ENCODE measurements around the gene RB1. TPM values are rescaled to one million over a fixed set of nuclear protein-coding genes. Genes with fewer than 3 reads are reported as not detected.
"Not testable (repeated sequence)": the region's sequence is repeated elsewhere in the genome, so short reads cannot be mapped to it uniquely, and the experiment has no call there.

Gene RB1
- total RNA-seq, 1 donor from 2014 or later = 10.6 TPM

GRCh38 chr13:48446464-48446863, 142.9 kb downstream of the RB1 start:
- DNase-seq (ENCODE audit: low spot score in 2 of 2) = no peak
- Histone ChIP-seq H3K4me1 (peaks cover 5 to 38% of the 10 kb centered on the region in 2 donors), H3K36me3 (no peaks in the 10 kb centered on the region), H3K4me3 (no peak overlapping the region), H3K27me3 (no peaks in the 10 kb centered on the region), H3K27ac (peak overlapping the region; percentile 65 to 79), H3K9me3 (peaks cover 0 to 13% of the 10 kb centered on the region in 2 donors)
- TF ChIP-seq CTCF (IDR thresholded peaks at IDR 0.05) = no peak
- intact Hi-C loops (cut with DNase I) = loop anchor here (2.0 kb wide), 1 partner anchor 46 kb away; no protein-coding TSS in a partner anchor

GRCh38 chr13:48448285-48448958, 144.9 kb downstream of the RB1 start:
- Histone ChIP-seq H3K27ac (peak overlapping the region; percentile 48 to 56), H3K4me1 (peaks cover 5 to 29% of the 10 kb centered on the region in 2 donors), H3K9me3 (peaks cover 0 to 13% of the 10 kb centered on the region in 2 donors), H3K4me3 (no peak overlapping the region), H3K36me3 (peaks cover 0 to 3% of the 10 kb centered on the region in 2 donors), H3K27me3 (no peaks in the 10 kb centered on the region)
- no peak for DNase-seq (ENCODE audit: low spot score in 2 of 2)
- intact Hi-C loops (cut with DNase I) = loop anchor here (2.0 kb wide), 1 partner anchor 146 kb away; the partner anchor contains the start of gene RB1
- TF ChIP-seq CTCF (IDR thresholded peaks at IDR 0.05) = no peak

GRCh38 chr13:48448959-48449614, 145.5 kb downstream of the RB1 start:
- intact Hi-C loops (cut with DNase I) = loop anchor here (2.0 kb wide), 1 partner anchor 146 kb away; the partner anchor contains the start of gene RB1
- no peak for TF ChIP-seq CTCF (IDR thresholded peaks at IDR 0.05)
- peaks cover 0 to 13% of the 10 kb centered on the region in 2 donors for H3K9me3 ChIP-seq
- H3K27me3 ChIP-seq = no peaks in the 10 kb centered on the region
- H3K36me3 ChIP-seq = peaks cover 4 to 8% of the 10 kb centered on the region in 2 donors
- peaks cover 5 to 26% of the 10 kb centered on the region in 2 donors for H3K4me1 ChIP-seq
- DNase-seq (ENCODE audit: low spot score in 2 of 2) = no peak
- H3K4me3 ChIP-seq = no peak overlapping the region
- H3K27ac ChIP-seq = peak overlapping the region; percentile 48 to 56

- Histone ChIP-seq H3K27me3 (no peaks in the 10 kb centered on the region), H3K4me3 (no peak overlapping the region), H3K27ac (peak overlapping the region; percentile 48 to 56), H3K4me1 (peaks cover 5 to 26% of the 10 kb centered on the region in 2 donors), H3K36me3 (peaks cover 4 to 13% of the 10 kb centered on the region in 2 donors), H3K9me3 (peaks cover 0 to 13% of the 10 kb centered on the region in 2 donors)
- intact Hi-C loops (cut with DNase I) = loop anchor here (2.0 kb wide), 1 partner anchor 147 kb away; the partner anchor contains the start of gene RB1
- DNase-seq (ENCODE audit: low spot score in 2 of 2) = no peak
- TF ChIP-seq CTCF (IDR thresholded peaks at IDR 0.05) = no peak
Measured at GRCh38 chr13:48449656-48450055, 146.1 kb downstream of the RB1 start.

- H3K27me3 ChIP-seq; H3K27ac ChIP-seq; DNase-seq (ENCODE audit: low spot score in 2 of 2); H3K4me3 ChIP-seq; intact Hi-C loops (cut with DNase I): not testable (repeated sequence)
- peaks cover 0 to 13% of the 10 kb centered on the region in 2 donors for H3K9me3 ChIP-seq
- H3K36me3 ChIP-seq = peaks cover 4 to 17% of the 10 kb centered on the region in 2 donors
- peaks cover 0 to 18% of the 10 kb centered on the region in 2 donors for H3K4me1 ChIP-seq
Measured at GRCh38 chr13:48451196-48451595, 147.6 kb downstream of the RB1 start.

GRCh38 chr13:48456546-48456945, 153.0 kb downstream of the RB1 start:
- no peak overlapping the region for H3K4me3 ChIP-seq
- no peaks in the 10 kb centered on the region for H3K9me3 ChIP-seq
- DNase-seq (ENCODE audit: low spot score in 2 of 2) = no peak
- H3K36me3 ChIP-seq = peaks cover 20 to 49% of the 10 kb centered on the region in 2 donors
- no peak overlapping the region for H3K27ac ChIP-seq
- TF ChIP-seq CTCF (IDR thresholded peaks at IDR 0.05) = no peak
- no peaks in the 10 kb centered on the region for H3K27me3 ChIP-seq
- H3K4me1 ChIP-seq = no peaks in the 10 kb centered on the region
- intact Hi-C loops (cut with DNase I) = no loop called here
